Psoas muscle (tissue), 8 donors: ENCODE measurements around the gene NFX1. TPM values are rescaled to one million over a fixed set of nuclear protein-coding genes. Genes with fewer than 3 reads are reported as not detected.
A peak's percentile ranks its signal among the peaks of the same experiment; 100 is the strongest.
"Not testable (repeated sequence)": the region's sequence is repeated elsewhere in the genome, so short reads cannot be mapped to it uniquely, and the experiment has no call there.

ENCODE experiments used
- ATAC-seq, 4 donors: fragments of 200-7000 bp; cut with Tn5 transposase; one replicate each; pipeline ENCODE4 v1.9.1; 2020; ENCODE audit warnings: moderate library complexity in 3 of 4, mild to moderate bottlenecking in 2 of 4
- DNase-seq, 2 donors: peaks; one replicate each; pipeline ENCODE4 v3.0.0-alpha.2; 2020
- H3K27ac ChIP-seq: fragments of 200-600 bp; one replicate; pipeline ENCODE4 v1.8.0; 2022
- H3K27me3 ChIP-seq, 3 donors: fragments of 200-600 bp in 1 of 3; one replicate each; pipeline versions ENCODE4 v1.6.1 to v1.8.0; 2013 to 2022; ENCODE audit warnings: low read length in 2 of 3, mild to moderate bottlenecking in 2 of 3, moderate library complexity in 1 of 3; ENCODE audit not compliant: insufficient read depth in 3 of 3
- H3K36me3 ChIP-seq, 2 donors: fragments of 200-600 bp in 1 of 2; one replicate each; pipeline versions ENCODE4 v1.6.1 to v1.8.0; 2013 to 2022; ENCODE audit warnings: low read depth in 1 of 2, mild to moderate bottlenecking in 1 of 2, moderate library complexity in 1 of 2; ENCODE audit not compliant: insufficient read depth in 1 of 2
- H3K4me1 ChIP-seq: fragments of 200-600 bp; one replicate; pipeline ENCODE4 v1.8.0; 2022
- H3K4me3 ChIP-seq: fragments of 200-600 bp; one replicate; pipeline ENCODE4 v1.8.0; 2022; ENCODE audit warnings: mild to moderate bottlenecking
- H3K9me3 ChIP-seq: fragments of 200-600 bp; one replicate; pipeline ENCODE4 v1.8.0; 2022
- CTCF ChIP-seq: fragments of 200-600 bp; IDR thresholded peaks from one replicate; pipeline ENCODE4 v1.8.0; 2022; ENCODE audit warnings: antibody characterized with exemption
- WGBS, 3 donors: extraction: QIAGEN DNeasy Blood & Tissue Kit; methylation state at CpG; one replicate each; pipeline versions ENCODE4 v1.1.6 to v1.1.7; 2013; 5-methylcytosine and 5-hydroxymethylcytosine counted together
- intact Hi-C, 2 donors: fragments of 100-400 bp; cut with DNase I; formaldehyde crosslinking; loops; one replicate each; pipeline versions ENCODE4 v1.11.0 to v1.14.2; 2022
- polyA plus RNA-seq, 3 donors: library from polyadenylated mRNA; stranded (reverse); fragments of 200-250 nt; gene quantifications; one replicate each; pipeline ENCODE4 v1.2.3, GENCODE V29; 2013
- total RNA-seq, 4 donors: library from RNA; stranded (reverse); fragmentation: NEBNext Ultra II Directional in 2 of 4; extraction: Animal tissue kit (Norgen Biotek cat#: 25700) in 2 of 4; gene quantifications; one replicate each; pipeline versions ENCODE4 v1.2.1 to v1.2.4, GENCODE V29; 2021 to 2023
- donor health status: healthy with polysubstance abuse.
- donor health status: DM: no; HTN: no; CAD: no; lungs with moderate emphysema.
- donor health status: Bipolar disorder and iron deficiency.
- donor health status: healthy.
- donor health status: DM: yes; HTN: yes; CAD: no.
- donor health status: DM: no; HTN: no; CAD: no.
- donor health status: DM: no; HTN: no; CAD: no.
- donor health status: DM: yes; HTN: yes; CAD: no.

The NFX1 gene
- total and polyA plus RNA-seq, 7 donors = 20.9 to 59.2 (median 33.8) TPM

DNA sequence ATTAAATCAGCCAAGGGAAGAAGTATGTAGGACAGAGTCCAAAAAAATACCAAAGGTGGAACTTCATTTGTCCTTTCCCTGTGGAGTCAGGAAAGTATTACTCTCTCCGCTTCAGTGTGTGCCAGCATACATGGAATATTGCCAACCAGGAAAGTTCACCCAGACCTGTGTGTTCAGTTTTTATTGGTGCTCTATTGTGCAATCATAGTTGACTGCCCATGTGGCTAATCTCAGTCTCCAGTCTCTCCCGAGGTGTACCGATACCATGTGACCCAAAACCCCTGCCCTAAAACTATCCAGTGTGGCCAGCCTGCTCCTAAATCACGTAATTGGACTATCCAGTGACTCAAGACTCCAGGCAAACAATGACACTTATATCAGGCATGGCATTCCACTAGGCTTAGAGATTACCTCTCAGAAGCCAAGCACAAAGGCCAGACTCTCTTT, 38.8 kb downstream of the NFX1 start:
- Histone ChIP-seq H3K4me3 (peak overlapping the region; percentile 8), H3K9me3 (no peaks in the 10 kb centered on the region), H3K36me3 (peaks cover 10 to 95% of the 10 kb centered on the region in 2 donors), H3K27ac (peak overlapping the region; percentile 76), H3K4me1 (peaks cover 17% of the 10 kb centered on the region), H3K27me3 (no peaks in the 10 kb centered on the region)
- no peak for TF ChIP-seq CTCF
- ATAC-seq (peak; percentile 94 to 97 (median 96)), DNase-seq (peak; percentile 28 to 60)
- WGBS, 3 donors = 20 to 48% (median 24%) methylated on average over 4 of the region's 4 CpGs
- intact Hi-C loops = loop anchor here (5.0 kb wide), 2 partner anchors 37 to 42 kb away; partner anchors contain the start of gene NFX1 (in 1 of the 2)

DNA sequence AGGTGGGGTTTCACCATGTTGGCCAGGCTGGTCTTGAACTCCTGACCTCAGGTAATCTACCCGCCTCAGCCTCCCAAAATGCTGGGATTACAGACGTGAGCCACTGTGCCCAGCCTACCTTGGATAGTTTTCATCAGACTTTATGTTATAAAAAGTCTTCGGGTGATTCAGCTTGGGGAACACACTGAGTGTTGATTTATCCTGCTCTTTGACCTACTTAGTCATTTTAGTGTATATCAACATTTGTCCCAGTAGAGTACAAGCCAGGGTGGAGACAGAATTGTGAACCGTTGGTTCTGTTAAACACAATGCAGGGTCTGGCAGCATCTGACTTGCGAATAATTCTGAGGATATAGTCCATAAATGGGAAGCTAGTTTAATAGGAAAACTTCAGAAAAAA, 39.7 kb downstream of the NFX1 start:
- H3K27ac ChIP-seq = peak overlapping the region; percentile 76
- intact Hi-C loops = loop anchor here (5.0 kb wide), 2 partner anchors 38 to 43 kb away; partner anchors contain the start of gene NFX1 (in 1 of the 2)
- ATAC-seq (peak in 3 of 4 donors; percentile 29 to 52 (median 50)), DNase-seq (no peak)
- no peak overlapping the region for H3K4me3 ChIP-seq
- peaks cover 10 to 94% of the 10 kb centered on the region in 2 donors for H3K36me3 ChIP-seq
- 76 to 79% (median 78%) methylated on average over 5 of the region's 5 CpGs for WGBS, 3 donors
- no peaks in the 10 kb centered on the region for H3K9me3 ChIP-seq
- H3K27me3 ChIP-seq = no peaks in the 10 kb centered on the region
- no peak for TF ChIP-seq CTCF
- H3K4me1 ChIP-seq = peaks cover 17% of the 10 kb centered on the region

GRCh38 chr9:33331377-33331891, 41.1 kb downstream of the NFX1 start:
- no peak for ATAC-seq
- no peak for DNase-seq
- H3K36me3 ChIP-seq = peaks cover 10 to 93% of the 10 kb centered on the region in 2 donors
- intact Hi-C loops = no loop called here
- no peak overlapping the region for H3K27ac ChIP-seq
- no peaks in the 10 kb centered on the region for H3K9me3 ChIP-seq
- no peaks in the 10 kb centered on the region for H3K27me3 ChIP-seq
- 65 to 75% (median 70%) methylated on average over 3 of the region's 3 CpGs for WGBS, 3 donors
- no peak for TF ChIP-seq CTCF
- no peak overlapping the region for H3K4me3 ChIP-seq
- peaks cover 17% of the 10 kb centered on the region for H3K4me1 ChIP-seq

DNA sequence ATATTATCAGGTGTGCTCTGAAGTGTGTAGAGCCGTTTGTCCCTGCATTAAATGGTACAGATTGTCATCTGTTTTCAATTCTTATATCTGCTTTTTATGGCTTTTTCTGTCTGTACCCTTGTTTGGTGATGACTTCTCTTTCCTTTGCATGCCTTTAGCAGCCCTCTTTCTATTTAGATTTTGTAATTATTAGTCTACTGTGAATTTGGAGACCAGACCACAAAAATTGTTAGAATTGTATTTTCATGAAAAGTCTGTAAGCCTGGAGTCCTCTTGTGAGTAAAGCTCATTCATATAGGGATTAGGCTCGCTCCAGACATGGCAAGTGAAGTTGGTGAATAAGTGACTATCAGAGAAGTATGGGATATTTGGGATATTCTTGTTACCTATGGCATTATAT, 41.7 kb downstream of the NFX1 start:
- H3K4me3 ChIP-seq = no peak overlapping the region
- 62 to 79% (median 72%) methylated on average over 2 of the region's 2 CpGs for WGBS, 3 donors
- H3K36me3 ChIP-seq = peaks cover 10 to 94% of the 10 kb centered on the region in 2 donors
- H3K27ac ChIP-seq = no peak overlapping the region
- ATAC-seq = no peak
- no peaks in the 10 kb centered on the region for H3K27me3 ChIP-seq
- no peak for TF ChIP-seq CTCF
- intact Hi-C loops = no loop called here
- H3K4me1 ChIP-seq = peaks cover 17% of the 10 kb centered on the region
- no peak for DNase-seq
- no peaks in the 10 kb centered on the region for H3K9me3 ChIP-seq

DNA sequence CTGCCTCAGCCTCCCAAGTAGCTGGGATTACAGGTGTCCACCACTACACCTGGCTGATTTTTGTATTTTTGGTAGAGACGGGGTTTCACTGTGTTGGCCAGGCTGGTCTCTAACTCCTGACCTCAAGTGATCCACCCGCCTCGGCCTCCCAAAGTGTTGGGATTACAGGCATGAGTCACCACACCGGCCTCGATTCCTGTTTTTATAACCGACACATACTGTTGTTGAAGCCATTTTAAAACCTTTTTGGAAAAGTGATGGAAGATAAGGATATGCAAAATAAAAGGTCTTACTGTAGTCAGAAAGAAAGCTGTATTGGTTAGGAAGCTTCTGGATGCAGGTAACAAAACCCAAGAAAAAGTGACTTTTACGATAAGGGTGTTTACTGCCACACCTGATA, 42.6 kb downstream of the NFX1 start:
- WGBS, 3 donors = 92 to 93% (median 92%) methylated on average over 7 of the region's 7 CpGs
- H3K27ac ChIP-seq = not testable (repeated sequence)

More for the DNA sequence above, 42.6 kb downstream of the NFX1 start:
- H3K4me3 ChIP-seq, DNase-seq, H3K9me3 ChIP-seq, H3K27me3 ChIP-seq, intact Hi-C loops, ATAC-seq: not testable (repeated sequence)
- Histone ChIP-seq H3K36me3 (peaks cover 10 to 95% of the 10 kb centered on the region in 2 donors), H3K4me1 (peaks cover 16% of the 10 kb centered on the region)
